ENCODE data around the gene ZNF566.

DNA sequence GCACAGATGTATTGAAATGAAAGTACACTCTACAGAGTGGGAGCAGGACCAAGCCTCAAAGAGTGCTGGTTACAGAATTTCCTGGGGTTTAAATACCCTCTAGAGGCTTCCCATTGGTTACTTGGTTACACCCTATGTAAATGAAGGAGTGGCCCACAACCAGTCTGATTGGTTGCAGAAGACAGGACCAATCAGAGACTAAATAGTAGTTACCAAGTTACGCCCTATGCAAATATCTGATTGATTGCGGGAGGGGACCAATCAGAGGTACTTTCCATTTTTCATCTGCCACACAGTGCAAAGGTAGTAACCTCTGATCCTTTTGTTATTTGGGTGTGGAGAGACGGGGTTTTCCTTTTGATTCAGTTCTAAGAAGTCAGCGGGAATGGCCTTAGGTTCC, 65.4 kb downstream of the ZNF566 start:
- TF ChIP-seq PPARA (CRISPR knock-in tag; IDR thresholded peaks at IDR 0.05; ENCODE audit: borderline replicate concordance) (no peak), RARB (CRISPR knock-in tag; IDR thresholded peaks at IDR 0.05) (no peak), ARNTL (CRISPR knock-in tag; IDR thresholded peaks at IDR 0.05; ENCODE audit: borderline replicate concordance, low read depth) (no peak), ZNF8 (CRISPR knock-in tag; IDR thresholded peaks at IDR 0.05) (no peak), ZC3H10 (CRISPR knock-in tag; IDR thresholded peaks at IDR 0.05) (no peak)
- TF ChIP-seq, protein P1, sequence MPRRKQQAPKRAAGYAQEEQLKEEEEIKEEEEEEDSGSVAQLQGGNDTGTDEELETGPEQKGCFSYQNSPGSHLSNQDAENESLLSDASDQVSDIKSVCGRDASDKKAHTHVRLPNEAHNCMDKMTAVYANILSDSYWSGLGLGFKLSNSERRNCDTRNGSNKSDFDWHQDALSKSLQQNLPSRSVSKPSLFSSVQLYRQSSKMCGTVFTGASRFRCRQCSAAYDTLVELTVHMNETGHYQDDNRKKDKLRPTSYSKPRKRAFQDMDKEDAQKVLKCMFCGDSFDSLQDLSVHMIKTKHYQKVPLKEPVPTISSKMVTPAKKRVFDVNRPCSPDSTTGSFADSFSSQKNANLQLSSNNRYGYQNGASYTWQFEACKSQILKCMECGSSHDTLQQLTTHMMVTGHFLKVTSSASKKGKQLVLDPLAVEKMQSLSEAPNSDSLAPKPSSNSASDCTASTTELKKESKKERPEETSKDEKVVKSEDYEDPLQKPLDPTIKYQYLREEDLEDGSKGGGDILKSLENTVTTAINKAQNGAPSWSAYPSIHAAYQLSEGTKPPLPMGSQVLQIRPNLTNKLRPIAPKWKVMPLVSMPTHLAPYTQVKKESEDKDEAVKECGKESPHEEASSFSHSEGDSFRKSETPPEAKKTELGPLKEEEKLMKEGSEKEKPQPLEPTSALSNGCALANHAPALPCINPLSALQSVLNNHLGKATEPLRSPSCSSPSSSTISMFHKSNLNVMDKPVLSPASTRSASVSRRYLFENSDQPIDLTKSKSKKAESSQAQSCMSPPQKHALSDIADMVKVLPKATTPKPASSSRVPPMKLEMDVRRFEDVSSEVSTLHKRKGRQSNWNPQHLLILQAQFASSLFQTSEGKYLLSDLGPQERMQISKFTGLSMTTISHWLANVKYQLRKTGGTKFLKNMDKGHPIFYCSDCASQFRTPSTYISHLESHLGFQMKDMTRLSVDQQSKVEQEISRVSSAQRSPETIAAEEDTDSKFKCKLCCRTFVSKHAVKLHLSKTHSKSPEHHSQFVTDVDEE (CRISPR knock-in tag; IDR thresholded peaks at IDR 0.05) = no peak
- TF ChIP-seq, protein P2, sequence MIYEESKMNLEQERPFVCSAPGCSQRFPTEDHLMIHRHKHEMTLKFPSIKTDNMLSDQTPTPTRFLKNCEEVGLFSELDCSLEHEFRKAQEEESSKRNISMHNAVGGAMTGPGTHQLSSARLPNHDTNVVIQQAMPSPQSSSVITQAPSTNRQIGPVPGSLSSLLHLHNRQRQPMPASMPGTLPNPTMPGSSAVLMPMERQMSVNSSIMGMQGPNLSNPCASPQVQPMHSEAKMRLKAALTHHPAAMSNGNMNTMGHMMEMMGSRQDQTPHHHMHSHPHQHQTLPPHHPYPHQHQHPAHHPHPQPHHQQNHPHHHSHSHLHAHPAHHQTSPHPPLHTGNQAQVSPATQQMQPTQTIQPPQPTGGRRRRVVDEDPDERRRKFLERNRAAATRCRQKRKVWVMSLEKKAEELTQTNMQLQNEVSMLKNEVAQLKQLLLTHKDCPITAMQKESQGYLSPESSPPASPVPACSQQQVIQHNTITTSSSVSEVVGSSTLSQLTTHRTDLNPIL (CRISPR knock-in tag; IDR thresholded peaks at IDR 0.05; ENCODE audit: low read depth) = no peak
